ENCODE data around the gene ADGRE1.

DNA sequence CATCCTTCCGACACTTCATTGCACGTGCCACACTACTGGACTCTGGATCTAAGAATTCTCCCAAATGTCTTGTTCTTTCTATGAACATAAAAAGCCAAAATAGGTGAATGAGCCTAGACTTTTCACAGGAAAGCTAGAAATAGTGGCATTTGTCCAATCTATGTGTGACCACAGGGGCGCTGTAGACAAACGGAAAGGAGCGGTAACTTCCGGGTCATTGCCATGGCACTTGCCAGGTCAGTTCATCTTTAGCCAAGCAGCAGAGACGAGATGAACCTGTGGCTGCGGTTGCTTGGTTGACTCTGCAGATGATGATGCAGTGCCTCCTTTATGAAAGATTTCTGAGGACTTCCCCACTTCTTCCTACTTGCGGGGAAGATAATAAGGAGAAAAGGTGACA is 65.6 kb downstream of the ADGRE1 start:
- no peak for TF ChIP-seq EZH2phosphoT487 (IDR thresholded peaks at IDR 0.05; ENCODE audit: insufficient read depth, low read depth)
- TF ChIP-seq EZH2 (IDR thresholded peaks at IDR 0.05; ENCODE audit: insufficient read depth, poor library complexity, severe bottlenecking) = no peak

Measured in GM23248 (cell line).